ENCODE data around the gene AZI2.

The AZI2 gene

DNA sequence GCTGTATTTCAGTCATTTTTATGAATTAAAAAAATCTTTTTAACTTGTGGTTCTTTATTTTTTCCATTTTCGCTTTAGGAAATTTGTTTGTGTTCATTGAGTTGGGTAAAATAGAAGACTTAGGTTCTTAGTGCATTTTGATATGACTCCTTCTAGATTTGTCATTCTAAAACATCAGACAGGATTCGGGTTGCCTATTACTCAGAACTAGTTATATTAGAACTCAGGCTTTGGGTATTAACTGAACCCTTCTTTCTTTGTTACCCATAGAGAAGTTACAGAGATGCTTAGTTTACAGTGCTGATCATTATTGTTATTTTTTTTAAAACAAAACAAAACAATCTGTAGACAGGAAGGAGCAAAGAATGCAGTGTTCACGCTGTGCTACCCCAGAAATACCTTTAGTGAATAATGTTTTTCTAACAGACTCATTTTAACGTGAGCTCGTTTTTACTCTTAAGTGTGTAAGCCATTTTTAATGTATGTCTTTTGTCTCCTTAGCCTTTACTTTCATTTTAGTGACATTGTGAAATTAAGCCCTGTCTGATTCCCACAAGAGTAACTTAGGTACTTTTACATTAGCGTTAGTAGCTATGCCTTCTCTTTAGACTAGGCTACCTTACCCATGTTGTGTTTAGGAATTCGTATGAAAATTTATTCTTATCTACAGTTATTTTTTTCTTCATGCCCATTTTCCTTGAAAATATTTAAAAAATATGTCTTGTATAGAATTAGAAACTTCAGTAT lies 53.8 kb downstream of the AZI2 start:
- CTCF ChIA-PET = no interaction called here
- POLR2A ChIA-PET (ENCODE audit: low non-redundant PET) = no interaction called here
- TF ChIP-seq CTCF (conservative IDR thresholded peaks at IDR 0.05; ENCODE audit: low read depth) = no peak

GRCh38 chr3:28292622-28293021 lies 56.0 kb downstream of the AZI2 start:
- TF ChIP-seq CTCF (conservative IDR thresholded peaks at IDR 0.05; ENCODE audit: low read depth) = no peak
- no peak overlapping the region for H3K27ac ChIP-seq
- CTCF ChIA-PET = no interaction called here
- POLR2A ChIA-PET (ENCODE audit: low non-redundant PET) = no interaction called here
- DNase-seq (ENCODE audit: low spot score) = no peak

More for the DNA sequence above, 53.8 kb downstream of the AZI2 start:
- H3K27ac ChIP-seq = no peak overlapping the region
- DNase-seq (ENCODE audit: low spot score) = no peak

DNA sequence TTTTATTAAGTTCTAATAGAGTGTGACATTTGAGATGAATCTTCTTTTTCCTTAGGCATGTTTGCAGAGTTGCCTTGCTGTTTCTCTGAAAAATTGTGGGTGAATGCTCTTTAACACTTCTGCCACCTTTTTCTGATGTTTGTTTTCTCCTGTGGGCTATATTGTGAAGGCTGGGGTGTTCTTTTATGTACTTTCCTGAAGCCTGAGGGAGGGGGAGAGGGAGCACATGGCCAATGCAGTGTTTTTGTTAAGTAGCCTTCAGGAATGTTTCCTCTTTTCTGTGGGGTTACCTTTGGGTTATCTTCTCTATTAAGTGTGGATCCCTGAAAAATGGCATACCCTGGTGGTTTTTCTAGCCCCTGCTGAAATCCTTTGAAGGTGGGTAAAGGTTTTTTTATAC lies 57.0 kb downstream of the AZI2 start:
- no peak for TF ChIP-seq CTCF (conservative IDR thresholded peaks at IDR 0.05; ENCODE audit: low read depth)
- ChIA-PET CTCF (no interaction called here), POLR2A (ENCODE audit: low non-redundant PET) (no interaction called here)
- no peak overlapping the region for H3K27ac ChIP-seq
- no peak for DNase-seq (ENCODE audit: low spot score)

DNA sequence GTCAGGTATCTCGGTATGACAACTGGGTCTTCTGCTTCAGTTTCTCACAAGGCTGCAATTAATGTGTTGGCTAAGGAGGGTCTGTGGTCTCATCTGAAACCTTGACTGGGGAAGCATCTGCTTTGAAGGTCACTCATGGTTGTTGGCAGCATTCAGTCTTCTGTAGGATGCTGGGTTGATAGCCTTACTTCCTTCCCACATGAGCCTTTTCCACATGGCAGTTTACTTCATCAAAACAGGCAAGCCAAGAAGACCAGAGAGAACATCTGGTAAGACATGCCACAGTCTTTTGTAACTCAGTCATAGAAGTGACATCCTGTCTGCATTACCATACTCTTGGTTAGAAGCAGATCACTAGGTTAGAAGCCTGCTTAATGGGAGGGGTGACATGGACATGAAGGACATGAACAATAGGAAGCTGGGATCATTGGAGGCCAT lies 57.7 kb downstream of the AZI2 start:
- no peak overlapping the region for H3K27ac ChIP-seq
- ChIA-PET CTCF (no interaction called here), POLR2A (ENCODE audit: low non-redundant PET) (no interaction called here)
- no peak for TF ChIP-seq CTCF (conservative IDR thresholded peaks at IDR 0.05; ENCODE audit: low read depth)
- DNase-seq (ENCODE audit: low spot score) = no peak

- ChIA-PET CTCF (interaction anchor here (0.6 to 1.0 kb wide), 2 partner anchors 190 to 566 kb away, joined by 4 to 5 read pairs; partner anchors contain the start of gene EOMES), POLR2A (ENCODE audit: low non-redundant PET) (no interaction called here)
- TF ChIP-seq CTCF (conservative IDR thresholded peaks at IDR 0.05; ENCODE audit: low read depth) = no peak
- H3K27ac ChIP-seq = no peak overlapping the region
- no peak for DNase-seq (ENCODE audit: low spot score)
Measured at GRCh38 chr3:28287046-28287445, 61.6 kb downstream of the AZI2 start.

DNA sequence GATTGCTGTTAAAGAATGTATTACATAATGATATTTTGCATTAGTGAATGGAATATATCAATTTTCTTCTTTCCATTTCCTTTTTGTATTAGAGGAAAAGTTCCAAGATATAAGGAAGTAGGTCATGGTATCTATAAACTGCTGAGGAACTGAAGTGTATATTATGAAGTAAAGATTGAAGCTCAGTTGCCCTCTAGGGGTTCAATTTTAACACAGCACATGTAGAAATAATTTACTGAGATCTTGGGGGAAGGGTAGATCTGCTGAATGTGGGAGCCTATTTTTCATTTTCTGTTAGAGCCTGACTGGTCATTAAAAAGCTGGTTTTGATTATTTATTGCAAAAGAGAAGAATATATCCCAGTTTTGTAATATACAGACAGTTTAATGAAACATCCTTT lies 62.0 kb downstream of the AZI2 start:
- TF ChIP-seq CTCF (conservative IDR thresholded peaks at IDR 0.05; ENCODE audit: low read depth) = peak; percentile 76
- H3K27ac ChIP-seq = no peak overlapping the region
- peak; percentile 22 for DNase-seq (ENCODE audit: low spot score)
- ChIA-PET POLR2A (ENCODE audit: low non-redundant PET) (no interaction called here), CTCF (interaction anchor here (0.6 to 1.0 kb wide), 4 partner anchors 57 to 565 kb away, joined by 3 to 5 read pairs (median 4); partner anchors contain the start of gene EOMES)
